GM12891 (cell line): ENCODE measurements around the gene FBXO10.

Experiments
- POLR2A ChIP-seq: IDR thresholded peaks from 2 replicates; pipeline ENCODE4 v1.6.1; 2011; ENCODE audit warnings: low read depth, low read length, control low read depth
- POLR2AphosphoS5 ChIP-seq: IDR thresholded peaks from 2 replicates; pipeline ENCODE4 v1.6.1; 2011; ENCODE audit warnings: low read depth, low read length, control low read depth
- TAF1 ChIP-seq: IDR thresholded peaks from 2 replicates; pipeline ENCODE4 v1.6.1; 2011; ENCODE audit warnings: low read depth, low read length, control low read depth

GRCh38 chr9:37593883-37594448 is 17.8 kb upstream of the FBXO10 start:
- no peak for TF ChIP-seq POLR2A
- no peak for TF ChIP-seq POLR2AphosphoS5
- TF ChIP-seq TAF1: no peak
